BE2C (cell line): ENCODE data around the gene UNK.

Experiments
- DNase-seq: peaks from one replicate; pipeline ENCODE4 v3.0.0-alpha.2; 2020
- H3K27me3 ChIP-seq: fragments of 250-450 bp; sonication (Bioruptor Pico); 2 replicates; pipeline ENCODE4 v1.5.1; 2020; ENCODE audit warnings: mild to moderate bottlenecking
- H3K36me3 ChIP-seq: fragments of 250-450 bp; sonication (Bioruptor Pico); 2 replicates; pipeline ENCODE4 v1.5.1; 2020; ENCODE audit warnings: mild to moderate bottlenecking
- H3K4me1 ChIP-seq: fragments of 250-450 bp; sonication (Bioruptor Pico); 2 replicates; pipeline ENCODE4 v1.5.1; 2020
- H3K4me3 ChIP-seq: 2 replicates; pipeline ENCODE4 v1.5.1; 2011; ENCODE audit warnings: low read depth, low read length
- H3K9me3 ChIP-seq: fragments of 250-450 bp; sonication (Bioruptor Pico); 2 replicates; pipeline ENCODE4 v1.5.1; 2020
- TF ChIP-seq, protein P1 (sequence below): IDR thresholded peaks from 2 replicates; pipeline ENCODE4 v1.5.1; 2012; ENCODE audit warnings: mild to moderate bottlenecking, low read depth, low read length

UNK gene

DNA sequence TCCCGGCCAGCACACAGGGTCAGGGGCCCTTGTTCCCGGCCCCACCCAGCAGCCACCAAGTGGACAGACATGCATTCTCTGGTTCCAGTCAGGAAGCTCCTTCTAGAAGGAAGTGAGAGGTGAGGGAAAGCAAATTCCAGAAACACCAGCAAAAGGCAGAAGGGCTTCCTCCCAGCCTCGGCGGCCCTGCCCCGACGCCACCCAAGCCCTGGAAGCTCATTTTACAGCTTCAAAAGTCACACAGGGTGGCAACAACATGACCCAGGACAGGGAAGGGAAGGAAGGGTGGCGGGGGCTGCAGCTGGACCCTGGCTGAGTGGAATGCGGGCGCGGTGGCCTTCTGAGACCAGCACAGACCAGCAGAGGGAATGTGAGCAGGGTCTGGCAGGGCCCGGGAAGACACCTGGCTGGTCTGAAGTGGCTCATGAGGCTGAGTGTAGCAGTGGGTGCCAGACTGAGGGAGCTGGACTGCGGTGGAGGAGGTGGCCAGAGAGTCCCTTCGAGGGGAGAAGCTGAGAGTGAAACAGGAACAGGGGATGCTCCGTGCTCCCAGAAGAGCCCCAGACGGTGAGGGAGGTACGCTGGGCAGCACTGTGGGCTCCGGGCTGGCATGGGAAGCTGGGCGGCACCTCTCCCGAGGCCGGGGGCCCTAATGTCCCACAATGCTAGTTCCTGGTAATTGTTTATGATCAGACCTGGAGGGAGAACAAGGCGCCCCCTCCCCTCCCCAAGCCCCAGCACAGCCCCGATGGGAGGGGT is 61.5 kb downstream of the UNK start:
- Histone ChIP-seq H3K27me3 (no peaks in the 10 kb centered on the region), H3K36me3 (peaks cover 15% of the 10 kb centered on the region), H3K4me3 (no peak overlapping the region), H3K9me3 (no peaks in the 10 kb centered on the region), H3K4me1 (peaks cover 15% of the 10 kb centered on the region)
- no peak for DNase-seq
- TF ChIP-seq, protein P1, sequence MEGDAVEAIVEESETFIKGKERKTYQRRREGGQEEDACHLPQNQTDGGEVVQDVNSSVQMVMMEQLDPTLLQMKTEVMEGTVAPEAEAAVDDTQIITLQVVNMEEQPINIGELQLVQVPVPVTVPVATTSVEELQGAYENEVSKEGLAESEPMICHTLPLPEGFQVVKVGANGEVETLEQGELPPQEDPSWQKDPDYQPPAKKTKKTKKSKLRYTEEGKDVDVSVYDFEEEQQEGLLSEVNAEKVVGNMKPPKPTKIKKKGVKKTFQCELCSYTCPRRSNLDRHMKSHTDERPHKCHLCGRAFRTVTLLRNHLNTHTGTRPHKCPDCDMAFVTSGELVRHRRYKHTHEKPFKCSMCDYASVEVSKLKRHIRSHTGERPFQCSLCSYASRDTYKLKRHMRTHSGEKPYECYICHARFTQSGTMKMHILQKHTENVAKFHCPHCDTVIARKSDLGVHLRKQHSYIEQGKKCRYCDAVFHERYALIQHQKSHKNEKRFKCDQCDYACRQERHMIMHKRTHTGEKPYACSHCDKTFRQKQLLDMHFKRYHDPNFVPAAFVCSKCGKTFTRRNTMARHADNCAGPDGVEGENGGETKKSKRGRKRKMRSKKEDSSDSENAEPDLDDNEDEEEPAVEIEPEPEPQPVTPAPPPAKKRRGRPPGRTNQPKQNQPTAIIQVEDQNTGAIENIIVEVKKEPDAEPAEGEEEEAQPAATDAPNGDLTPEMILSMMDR: no peak

DNA sequence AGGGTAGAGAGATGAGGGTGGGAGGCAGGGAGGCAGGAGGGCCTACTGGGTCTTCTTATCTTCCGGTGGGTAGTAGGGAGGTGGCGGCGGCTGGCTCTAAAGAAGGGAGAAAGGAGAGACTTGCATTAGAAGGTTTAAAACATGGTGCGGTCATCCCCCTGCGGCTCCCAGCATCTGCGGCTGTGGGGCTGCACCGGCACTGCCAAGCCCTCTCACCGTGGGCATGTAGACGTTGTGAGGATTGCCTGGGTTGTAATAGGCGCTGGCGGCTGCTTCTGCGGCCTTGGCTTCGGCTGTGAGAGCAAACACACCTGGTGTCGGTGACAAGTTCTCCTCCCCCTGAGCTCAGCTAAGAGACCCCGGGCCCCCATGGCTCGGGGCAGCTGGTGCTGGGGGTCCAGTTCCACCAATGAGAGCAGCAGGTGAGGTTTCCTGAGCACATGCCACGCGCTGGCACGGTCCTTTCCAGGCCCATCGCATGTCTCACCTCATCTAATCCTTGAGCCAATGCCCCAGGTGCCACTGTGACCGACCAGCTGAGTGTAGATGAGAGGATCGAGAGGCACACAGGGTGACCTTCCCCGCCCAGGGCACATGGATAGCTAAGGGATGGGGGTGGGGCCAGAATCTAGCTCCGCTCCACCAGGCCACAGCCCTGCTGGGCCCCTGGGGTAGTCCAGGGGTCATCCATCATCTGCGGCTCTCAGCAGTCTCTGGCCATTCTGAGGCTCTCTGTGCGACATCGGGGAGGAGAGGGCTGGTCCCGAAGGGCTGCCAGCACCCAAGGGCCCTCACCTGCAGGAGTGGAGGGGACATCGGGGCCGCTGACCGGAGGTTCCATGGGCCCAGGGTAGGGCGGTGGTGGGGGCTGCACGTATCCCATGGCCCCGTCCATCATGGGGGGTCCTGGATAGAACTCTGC is 62.3 kb downstream of the UNK start:
- Histone ChIP-seq H3K9me3 (no peaks in the 10 kb centered on the region), H3K4me3 (no peak overlapping the region), H3K36me3 (peaks cover 18% of the 10 kb centered on the region), H3K4me1 (peaks cover 15% of the 10 kb centered on the region), H3K27me3 (no peaks in the 10 kb centered on the region)
- DNase-seq: no peak
- TF ChIP-seq, protein P1: no peak

DNA sequence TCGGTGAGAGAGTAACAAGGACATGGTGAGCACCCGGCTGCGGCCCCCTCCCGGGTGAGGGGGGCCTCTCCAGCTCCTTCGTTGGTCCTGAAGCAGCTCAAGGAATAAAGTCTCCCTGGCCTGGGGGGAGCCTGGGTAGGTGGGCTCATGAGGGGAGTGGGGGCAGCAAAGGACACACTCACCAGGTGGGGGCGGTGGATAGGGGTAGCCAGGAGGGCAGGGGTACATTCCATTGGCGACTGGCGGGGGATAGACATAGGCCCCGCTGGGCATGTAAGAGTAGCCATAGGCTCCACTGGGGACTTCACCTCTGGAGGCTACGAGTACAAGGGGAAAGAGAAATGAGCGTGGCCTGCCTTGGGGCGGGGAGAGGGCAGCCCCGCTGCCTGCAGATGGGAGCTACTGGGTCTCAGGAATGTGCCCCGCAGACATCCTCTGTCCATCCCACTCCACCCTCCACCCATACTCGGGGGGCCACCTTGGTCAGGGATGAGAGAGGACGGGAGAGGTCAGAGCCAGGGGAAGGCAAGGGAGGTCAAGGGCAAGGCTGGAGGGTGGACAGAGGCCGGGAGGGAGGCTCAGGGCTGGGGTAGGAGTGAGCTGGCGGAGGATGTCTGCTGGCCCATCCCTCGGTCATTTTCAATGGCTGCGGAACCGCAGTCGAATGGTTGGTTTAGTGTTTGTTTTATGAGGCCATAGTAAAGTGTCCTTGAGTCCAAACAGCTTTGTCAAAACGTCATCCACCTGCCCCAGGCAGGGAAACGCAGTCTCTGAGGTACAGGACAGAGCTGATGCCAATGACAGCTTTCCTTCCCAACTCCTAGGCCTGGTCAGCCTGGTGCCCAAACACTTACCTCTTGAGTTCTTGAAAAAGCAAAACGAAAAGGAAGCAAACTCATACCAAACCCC is 63.3 kb downstream of the UNK start:
- H3K36me3 ChIP-seq: peaks cover 18% of the 10 kb centered on the region
- no peak overlapping the region for H3K4me3 ChIP-seq
- no peak for DNase-seq
- no peaks in the 10 kb centered on the region for H3K9me3 ChIP-seq
- H3K27me3 ChIP-seq: no peaks in the 10 kb centered on the region
- TF ChIP-seq, protein P1: no peak
- peaks cover 15% of the 10 kb centered on the region for H3K4me1 ChIP-seq

DNA sequence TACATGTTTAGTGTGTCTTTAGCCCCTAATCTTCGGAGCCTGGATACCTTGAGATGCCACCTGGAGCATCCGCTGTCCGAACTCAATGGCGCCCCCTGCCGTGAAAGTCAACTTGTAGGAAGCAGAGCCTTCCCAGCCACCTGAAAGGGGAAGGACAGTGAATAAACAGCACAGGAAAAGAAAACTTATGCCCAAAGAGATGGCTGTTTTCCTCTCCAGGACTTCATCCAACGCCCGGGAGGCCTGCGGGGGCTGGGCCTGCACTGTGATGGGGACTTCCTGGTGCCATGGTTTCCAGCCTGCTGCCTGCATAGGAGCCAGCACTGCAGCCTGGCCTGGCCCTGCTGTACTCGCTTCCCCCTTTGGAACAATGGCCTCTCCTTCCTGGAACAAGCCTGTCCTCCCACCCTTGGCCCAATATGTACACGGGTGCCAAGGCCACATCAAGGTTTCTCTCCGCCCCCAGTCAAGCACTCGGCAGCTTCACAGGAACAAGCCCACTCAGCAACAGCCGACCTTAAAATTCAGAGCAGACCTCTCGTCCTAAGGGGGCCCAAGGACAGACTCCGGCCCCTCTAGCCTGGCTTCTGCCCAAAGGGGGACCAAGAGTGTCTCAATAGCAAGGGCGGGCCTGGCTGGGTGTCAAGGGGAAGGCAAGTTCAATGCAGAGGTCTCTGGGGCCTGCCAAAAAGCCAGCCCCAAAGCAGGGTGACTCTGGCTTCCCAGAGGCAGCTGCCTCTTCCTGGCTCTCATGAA is 64.1 kb downstream of the UNK start:
- peaks cover 18% of the 10 kb centered on the region for H3K36me3 ChIP-seq
- no peaks in the 10 kb centered on the region for H3K27me3 ChIP-seq
- DNase-seq: peak; percentile 86
- no peak overlapping the region for H3K4me3 ChIP-seq
- peaks cover 15% of the 10 kb centered on the region for H3K4me1 ChIP-seq
- no peaks in the 10 kb centered on the region for H3K9me3 ChIP-seq
- TF ChIP-seq, protein P1: peak; percentile 88

DNA sequence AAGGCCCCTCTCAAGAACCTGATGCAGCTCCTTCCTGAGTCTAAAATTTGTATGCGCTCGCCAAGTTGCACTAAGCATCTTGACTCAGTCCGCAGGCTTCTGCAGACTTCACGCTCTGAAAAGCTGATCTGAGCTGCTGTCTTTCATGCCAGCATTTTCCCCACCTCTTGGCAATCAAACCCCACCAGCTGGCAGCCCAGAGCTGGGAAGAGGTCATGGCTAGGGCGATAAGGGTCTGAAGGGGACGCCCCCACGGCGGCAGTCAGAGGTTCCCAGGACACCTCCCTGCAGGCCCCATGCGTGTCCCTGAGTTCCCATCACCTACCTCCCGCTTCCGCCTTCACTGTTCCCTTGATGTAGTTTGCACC is 64.7 kb downstream of the UNK start:
- Histone ChIP-seq H3K4me1 (peaks cover 12% of the 10 kb centered on the region), H3K9me3 (no peaks in the 10 kb centered on the region), H3K36me3 (peaks cover 18% of the 10 kb centered on the region), H3K27me3 (no peaks in the 10 kb centered on the region), H3K4me3 (no peak overlapping the region)
- DNase-seq: no peak
- TF ChIP-seq, protein P1: no peak
